NCI-H2107 treated with DMSO at 0.1 percent for 48 hours (cell line): ENCODE measurements around the gene NKTR.
"Not testable (repeated sequence)": the region's sequence is repeated elsewhere in the genome, so short reads cannot be mapped to it uniquely, and the experiment has no call there.

Source experiments
- DNase-seq: peaks from one replicate; lab custom pipeline; 2025; ENCODE audit not compliant: unreplicated experiment; lab: John Stamatoyannopoulos, UW

The NKTR gene

DNA sequence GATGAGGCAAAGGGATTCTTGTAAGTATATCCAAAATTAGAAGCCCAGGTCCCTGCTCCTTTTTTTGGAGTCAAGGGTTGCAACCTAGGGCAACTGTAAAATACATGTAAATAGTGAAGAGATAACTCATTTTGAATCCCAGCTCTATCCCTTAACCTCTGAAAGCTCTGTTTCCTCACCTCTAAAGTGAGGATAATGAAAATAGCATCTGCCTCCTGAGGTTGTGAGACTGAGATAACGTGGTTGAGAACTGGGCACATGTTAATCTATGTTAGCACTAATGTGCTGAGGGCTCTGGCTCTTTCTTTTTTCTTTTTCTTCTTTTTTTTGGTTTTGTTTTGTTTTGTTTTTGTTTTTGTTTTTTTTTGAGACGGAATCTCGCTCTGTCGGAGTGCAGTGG lies 4.8 kb upstream of the NKTR start:
- no peak for DNase-seq

GRCh38 chr3:42597098-42597497 lies 3.4 kb upstream of the NKTR start:
- DNase-seq, result not testable (repeated sequence)

DNA sequence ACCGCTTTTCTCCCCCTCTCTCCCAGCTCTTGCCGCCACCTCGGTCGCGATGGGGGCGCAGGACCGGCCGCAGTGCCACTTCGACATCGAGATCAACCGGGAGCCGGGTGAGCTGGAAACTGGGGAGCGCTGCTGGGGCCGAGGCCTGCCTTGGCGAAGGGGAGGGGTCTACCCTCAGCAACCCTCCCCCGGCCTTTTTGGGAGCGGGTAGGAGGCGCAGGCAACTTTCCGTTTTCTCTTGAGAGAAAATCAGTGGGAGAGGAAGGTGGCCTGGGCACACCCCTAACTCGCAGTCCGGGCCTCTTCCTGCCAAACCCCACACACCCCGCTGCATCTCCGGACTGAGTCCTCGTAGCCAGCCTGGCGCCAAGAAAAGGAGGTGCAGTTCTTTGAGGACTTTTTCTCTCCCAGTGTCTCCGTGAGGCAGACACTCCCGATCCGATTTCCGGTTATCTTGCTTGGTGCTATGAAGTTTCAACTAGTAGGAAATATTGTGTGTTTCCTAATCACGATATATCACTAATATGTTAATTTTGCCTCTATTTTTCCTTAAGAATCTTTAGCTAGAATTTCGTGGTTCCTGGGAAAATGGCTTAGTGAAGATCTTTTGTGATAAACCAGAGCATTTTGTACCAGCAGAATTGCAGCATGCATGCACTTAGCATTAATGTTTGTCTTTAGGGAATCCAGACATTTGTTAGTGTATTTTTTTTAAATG lies 631 bp downstream of the NKTR start:
- peak; percentile 6 for DNase-seq

- peak; percentile 5 for DNase-seq
These were observed 1.6 kb downstream of the NKTR start for GRCh38 chr3:42601896-42602581.

- no peak for DNase-seq
These were observed 2.5 kb downstream of the NKTR start for GRCh38 chr3:42602961-42603360.

- no peak for DNase-seq
These were observed 5.2 kb downstream of the NKTR start for GRCh38 chr3:42605546-42606173.

DNA sequence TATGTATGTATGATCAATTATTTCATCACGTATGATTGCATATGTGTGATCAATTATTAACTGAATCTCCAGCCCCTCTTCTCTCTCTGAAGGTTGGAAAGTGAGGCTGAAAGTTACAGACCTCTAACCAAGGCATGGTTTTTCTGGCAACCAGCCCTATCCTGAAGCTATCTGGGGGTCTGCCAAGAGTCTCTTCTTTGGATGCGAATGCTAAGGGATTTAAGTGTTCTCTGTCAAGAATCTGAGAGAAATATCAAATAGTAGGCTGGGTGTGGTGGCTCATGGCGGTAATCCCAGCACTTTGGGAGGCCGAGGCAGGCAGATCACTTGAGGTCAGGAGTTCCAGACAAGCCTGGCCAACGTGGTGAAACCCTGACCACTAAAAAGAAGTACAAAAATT lies 8.1 kb downstream of the NKTR start:
- DNase-seq, result no peak

GRCh38 chr3:42610976-42611375 lies 10.5 kb downstream of the NKTR start:
- DNase-seq, result no peak

DNA sequence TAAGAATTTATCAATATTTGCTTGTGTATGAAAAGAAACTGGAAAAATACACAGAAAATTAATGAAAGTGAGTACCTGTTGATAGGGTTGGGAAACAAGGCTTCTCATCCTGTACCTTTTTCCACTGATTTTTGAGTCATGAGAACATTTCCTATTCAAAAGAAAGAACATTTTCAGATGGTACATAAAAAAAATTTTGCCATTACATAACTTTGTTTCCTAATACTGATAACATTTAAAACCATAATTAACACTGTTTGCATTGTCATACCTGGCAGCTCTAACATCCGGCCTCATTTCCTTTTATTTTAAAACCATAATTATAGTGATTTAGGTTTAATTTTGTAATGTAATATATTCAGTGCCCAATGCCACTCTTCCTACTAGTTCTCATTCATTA lies 11.7 kb downstream of the NKTR start:
- no peak for DNase-seq

DNA sequence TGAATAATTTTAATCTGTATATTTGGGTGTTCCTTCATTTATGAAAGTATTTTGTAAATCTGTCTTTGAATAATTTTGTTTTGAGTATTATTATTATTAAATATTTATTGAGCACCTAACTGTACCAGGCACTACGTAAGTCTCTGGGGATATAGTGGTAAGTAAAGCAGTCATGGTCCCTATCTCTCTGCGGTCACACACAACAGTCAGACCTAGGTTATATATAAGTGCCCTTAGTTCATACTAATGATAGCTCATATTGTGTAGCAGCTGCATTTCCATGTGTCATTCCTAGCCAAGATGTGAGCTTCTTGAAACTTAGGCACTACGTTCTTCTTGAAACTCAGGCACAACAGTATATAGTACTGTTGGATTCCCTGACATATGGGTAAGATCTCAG lies 12.4 kb downstream of the NKTR start:
- no peak for DNase-seq

- no peak for DNase-seq
These were observed 13.0 kb downstream of the NKTR start for GRCh38 chr3:42613462-42613861.

- DNase-seq, result no peak
These were observed 31.1 kb downstream of the NKTR start for GRCh38 chr3:42631620-42632019.

- DNase-seq, result no peak
These were observed 31.7 kb downstream of the NKTR start for GRCh38 chr3:42632146-42632545.

GRCh38 chr3:42633544-42633943 lies 33.1 kb downstream of the NKTR start:
- DNase-seq, result no peak

GRCh38 chr3:42635111-42635510 lies 34.6 kb downstream of the NKTR start:
- no peak for DNase-seq

DNA sequence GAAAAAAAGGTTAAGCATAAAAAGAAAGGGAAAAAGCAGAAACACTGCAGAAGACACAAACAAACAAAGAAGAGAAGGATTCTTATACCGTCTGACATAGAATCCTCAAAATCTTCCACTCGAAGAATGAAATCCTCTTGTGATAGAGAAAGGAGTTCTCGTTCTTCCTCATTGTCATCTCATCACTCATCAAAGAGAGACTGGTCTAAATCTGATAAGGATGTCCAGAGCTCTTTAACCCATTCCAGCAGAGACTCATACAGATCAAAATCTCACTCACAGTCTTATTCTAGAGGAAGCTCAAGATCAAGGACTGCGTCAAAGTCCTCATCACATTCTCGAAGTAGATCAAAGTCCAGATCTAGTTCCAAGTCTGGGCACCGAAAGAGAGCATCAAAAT lies 36.5 kb downstream of the NKTR start:
- no peak for DNase-seq

GRCh38 chr3:42638339-42638842 lies 37.9 kb downstream of the NKTR start:
- no peak for DNase-seq

- DNase-seq, result no peak
These were observed 38.7 kb downstream of the NKTR start for GRCh38 chr3:42639192-42639591.

GRCh38 chr3:42640129-42640528 lies 39.6 kb downstream of the NKTR start:
- no peak for DNase-seq

GRCh38 chr3:42640771-42641370 lies 40.4 kb downstream of the NKTR start:
- no peak for DNase-seq

DNA sequence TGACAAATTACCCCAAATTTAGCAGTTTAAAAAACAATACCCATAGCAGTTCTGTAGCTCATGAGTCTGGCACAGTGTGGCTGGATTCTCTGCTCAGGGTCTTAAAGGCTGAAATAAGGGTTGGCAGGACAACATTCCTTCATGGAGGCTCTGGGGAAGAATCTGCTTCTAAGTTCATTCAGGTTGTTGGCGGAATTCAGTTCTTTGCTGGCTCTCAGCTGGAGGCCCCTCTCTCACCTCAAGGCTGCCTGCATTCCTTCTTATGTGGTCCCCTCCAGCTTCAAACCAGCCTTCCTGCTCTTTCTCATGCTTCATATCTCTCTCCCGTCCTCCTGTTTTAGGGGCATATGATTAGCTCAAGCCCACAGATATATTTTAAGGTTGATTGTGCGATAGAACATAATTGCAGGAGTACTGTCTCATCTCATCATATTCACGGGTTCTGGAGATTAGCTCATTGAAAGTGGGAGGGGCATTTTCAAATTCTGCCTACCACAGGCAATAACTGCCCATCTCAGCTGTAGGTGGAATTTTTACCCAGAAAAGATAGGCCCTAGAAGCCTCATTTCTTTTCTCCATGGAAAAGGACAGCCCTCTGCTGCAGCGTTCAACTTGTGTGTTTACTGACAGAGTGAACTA lies 47.5 kb downstream of the NKTR start:
- no peak for DNase-seq
